SK-N-MC (cell line): Measurements from ENCODE around the gene CUL4B.

ENCODE experiments used
- EZH2 ChIP-seq: fragments of 200-600 bp; sonication (generic); IDR thresholded peaks from one replicate; pipeline ENCODE4 v1.6.1; 2017; ENCODE audit warnings: antibody characterized with exemption
- FOXP2 ChIP-seq: optimal IDR thresholded peaks from 2 replicates; pipeline ENCODE3; 2011; ENCODE audit warnings: mild to moderate bottlenecking, moderate library complexity; ENCODE audit not compliant: insufficient read depth; ENCODE audit errors: extremely low read length, control extremely low read depth
- POLR2AphosphoS5 ChIP-seq: IDR thresholded peaks from 2 replicates; pipeline ENCODE4 v1.6.1; 2012; ENCODE audit warnings: mild to moderate bottlenecking, low read depth, low read length, borderline replicate concordance

- no peak for TF ChIP-seq EZH2
- no peak; the same call in 1 of the 2 replicates for TF ChIP-seq POLR2AphosphoS5
- TF ChIP-seq FOXP2 = no peak
These were observed 1.1 kb upstream of the CUL4B start for GRCh38 chrX:120561634-120562568.
